GM12865 (cell line): ENCODE results near the gene C8G.

Source experiments
- DNase-seq: peaks from one replicate; pipeline ENCODE4 v3.0.0; 2010; ENCODE audit warnings: low read depth
- H3K4me3 ChIP-seq: 2 replicates; pipeline ENCODE4 v1.5.1; 2011; ENCODE audit warnings: mild to moderate bottlenecking, low read depth, low read length, control low read depth
- CTCF ChIP-seq: IDR thresholded peaks from 2 replicates; pipeline ENCODE4 v1.5.1; 2011; ENCODE audit warnings: low read length, control low read depth, low read depth, inconsistent platforms; ENCODE audit not compliant: insufficient read depth; ENCODE audit errors: missing control alignments

The C8G gene

GRCh38 chr9:136920734-136921231 lies 24.3 kb upstream of the C8G start:
- TF ChIP-seq CTCF, result no peak

GRCh38 chr9:136921307-136921706 lies 23.7 kb upstream of the C8G start:
- no peak for TF ChIP-seq CTCF

More at GRCh38 chr9:136920734-136921231, 24.3 kb upstream of the C8G start:
- no peak for DNase-seq
- no peak overlapping the region for H3K4me3 ChIP-seq

GRCh38 chr9:136921718-136922117 lies 23.3 kb upstream of the C8G start:
- no peak for TF ChIP-seq CTCF
- no peak for DNase-seq

More at GRCh38 chr9:136921307-136921706, 23.7 kb upstream of the C8G start:
- DNase-seq, result no peak
- H3K4me3 ChIP-seq, result no peak overlapping the region

GRCh38 chr9:136922540-136922939 lies 22.5 kb upstream of the C8G start:
- TF ChIP-seq CTCF, result no peak
- no peak for DNase-seq
- H3K4me3 ChIP-seq, result no peak overlapping the region

More at GRCh38 chr9:136921718-136922117, 23.3 kb upstream of the C8G start:
- no peak overlapping the region for H3K4me3 ChIP-seq

- DNase-seq, result no peak
- no peak for TF ChIP-seq CTCF
Measured at GRCh38 chr9:136923881-136924280, 21.2 kb upstream of the C8G start.

GRCh38 chr9:136925414-136926153 lies 19.5 kb upstream of the C8G start:
- no peak overlapping the region for H3K4me3 ChIP-seq
- DNase-seq, result no peak
- TF ChIP-seq CTCF, result no peak

More at GRCh38 chr9:136923881-136924280, 21.2 kb upstream of the C8G start:
- H3K4me3 ChIP-seq, result no peak overlapping the region

- peak; percentile 11 for TF ChIP-seq CTCF
- no peak overlapping the region for H3K4me3 ChIP-seq
- DNase-seq, result no peak
Measured at GRCh38 chr9:136926154-136926704, 18.8 kb upstream of the C8G start.
